A673 (cell line): ENCODE results near the gene BMP2K. TPM values are rescaled to one million over a fixed set of nuclear protein-coding genes. Genes with fewer than 3 reads are reported as not detected.

Experiments used
- BruUV-seq: library from RNA; stranded (reverse); fragments of 400-500 nt; replicated peaks from 2 replicates; lab custom pipeline; 2021; lab: Mats Ljungman, UMichigan
- CTCF ChIA-PET: fragments of 300-600 bp; sonication (Branson Sonifier 250); formaldehyde crosslinking; loops from one replicate; lab custom pipeline; 2022; ENCODE audit warnings: antibody characterized with exemption; lab: Charles Lee
- POLR2A ChIA-PET: fragments of 300-600 bp; sonication (Branson Sonifier 250); formaldehyde crosslinking; loops from one replicate; lab custom pipeline; 2022; ENCODE audit warnings: antibody characterized with exemption; ENCODE audit not compliant: low non-redundant PET; lab: Charles Lee
- DNase-seq: peaks from one replicate; pipeline ENCODE4 v3.0.0-alpha.2; 2015; ENCODE audit warnings: low spot score
- H3K27ac ChIP-seq: fragments of 200-600 bp; sonication (generic); 2 replicates; pipeline ENCODE4 v1.5.1; 2016; ENCODE audit warnings: mixed run types, low read depth, mild to moderate bottlenecking, mixed read lengths, antibody characterized with exemption, low read length; ENCODE audit not compliant: poor library complexity, severe bottlenecking
- H3K27me3 ChIP-seq: fragments of 200-600 bp; sonication (generic); replicated peaks from 2 replicates; pipeline ENCODE4 v1.6.1; 2017; ENCODE audit warnings: mixed run types, low read depth, mild to moderate bottlenecking, mixed read lengths, antibody characterized with exemption, low read length; ENCODE audit not compliant: insufficient read depth, poor library complexity
- H3K36me3 ChIP-seq: fragments of 200-600 bp; sonication (generic); 2 replicates; pipeline ENCODE4 v1.6.1; 2016; ENCODE audit warnings: mixed run types, mild to moderate bottlenecking, mixed read lengths, antibody characterized with exemption, low read length; ENCODE audit not compliant: insufficient read depth, poor library complexity, severe bottlenecking
- H3K4me1 ChIP-seq: fragments of 200-600 bp; sonication (generic); 2 replicates; pipeline ENCODE4 v1.6.1; 2017; ENCODE audit warnings: mixed run types, mild to moderate bottlenecking, mixed read lengths, antibody characterized with exemption, low read length; ENCODE audit not compliant: insufficient read depth, poor library complexity, severe bottlenecking
- H3K4me3 ChIP-seq: fragments of 200-600 bp; sonication (generic); 2 replicates; pipeline ENCODE4 v1.5.1; 2016; ENCODE audit warnings: low read depth, mixed run types, mild to moderate bottlenecking, mixed read lengths, low read length; ENCODE audit not compliant: poor library complexity, severe bottlenecking
- H3K9me3 ChIP-seq: fragments of 200-600 bp; sonication (generic); 2 replicates; pipeline ENCODE4 v1.6.1; 2016; ENCODE audit warnings: mixed run types, low read depth, mild to moderate bottlenecking, mixed read lengths, antibody characterized with exemption, low read length; ENCODE audit not compliant: poor library complexity, severe bottlenecking
- EZH2 ChIP-seq: fragments of 200-600 bp; sonication (generic); IDR thresholded peaks from 2 replicates; pipeline ENCODE4 v1.6.1; 2017; ENCODE audit warnings: borderline replicate concordance, low read depth, mild to moderate bottlenecking, mixed read lengths, antibody characterized with exemption, low read length; ENCODE audit not compliant: poor library complexity, severe bottlenecking
- intact Hi-C: fragments of 100-400 bp; cut with micrococcal nuclease; formaldehyde crosslinking; loops from one replicate; pipeline ENCODE4 v1.10.0; 2022; ENCODE audit not compliant: unreplicated experiment
- total RNA-seq: library from RNA; stranded (reverse); gene quantifications from 2 replicates; pipeline ENCODE4 v1.2.3, GENCODE V29; 2021
- TF ChIP-seq, protein P1 (sequence below): fragments of 300-800, 200-600 bp; sonication (generic); conservative IDR thresholded peaks from 2 replicates; pipeline ENCODE4 v1.5.1; 2017; ENCODE audit warnings: low read depth, mild to moderate bottlenecking, antibody characterized with exemption, low read length, moderate library complexity, mixed read lengths

BMP2K gene
- total RNA-seq, 1 experiment from 2014 or later, result 14.3 TPM

DNA sequence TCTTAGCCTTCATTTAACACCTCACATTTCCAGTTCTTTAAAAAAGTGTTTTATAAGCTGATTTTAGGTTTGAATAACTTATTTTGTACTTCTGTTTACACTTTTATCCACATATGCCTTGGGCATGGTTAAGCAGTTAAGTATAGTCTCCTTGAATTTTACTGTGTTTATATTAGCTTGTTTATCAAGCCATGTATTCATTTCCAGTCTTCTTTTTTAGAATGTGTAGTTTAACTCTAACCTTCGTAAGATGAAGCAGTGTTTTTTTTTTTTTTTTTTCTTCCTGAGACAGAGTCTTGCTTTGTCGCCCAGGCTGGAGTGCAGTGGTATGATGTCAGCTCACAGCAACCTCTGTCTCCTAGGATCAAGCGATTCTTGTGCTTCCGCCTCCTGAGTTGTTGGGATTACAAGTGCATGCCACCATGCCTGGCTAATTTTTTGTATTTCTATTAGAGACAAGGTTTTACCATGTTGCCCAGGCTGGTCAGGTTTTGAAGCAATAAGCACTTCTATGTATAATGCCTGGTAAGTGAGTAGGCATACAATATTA, 42.5 kb downstream of the BMP2K start:
- Histone ChIP-seq H3K4me3 (no peak overlapping the region), H3K36me3 (no peaks in the 10 kb centered on the region), H3K27me3 (no peaks in the 10 kb centered on the region), H3K9me3 (no peaks in the 10 kb centered on the region), H3K27ac (no peak overlapping the region), H3K4me1 (no peaks in the 10 kb centered on the region)
- no peak for DNase-seq
- no TSS peak for BruUV-seq
- TF ChIP-seq, protein P1, sequence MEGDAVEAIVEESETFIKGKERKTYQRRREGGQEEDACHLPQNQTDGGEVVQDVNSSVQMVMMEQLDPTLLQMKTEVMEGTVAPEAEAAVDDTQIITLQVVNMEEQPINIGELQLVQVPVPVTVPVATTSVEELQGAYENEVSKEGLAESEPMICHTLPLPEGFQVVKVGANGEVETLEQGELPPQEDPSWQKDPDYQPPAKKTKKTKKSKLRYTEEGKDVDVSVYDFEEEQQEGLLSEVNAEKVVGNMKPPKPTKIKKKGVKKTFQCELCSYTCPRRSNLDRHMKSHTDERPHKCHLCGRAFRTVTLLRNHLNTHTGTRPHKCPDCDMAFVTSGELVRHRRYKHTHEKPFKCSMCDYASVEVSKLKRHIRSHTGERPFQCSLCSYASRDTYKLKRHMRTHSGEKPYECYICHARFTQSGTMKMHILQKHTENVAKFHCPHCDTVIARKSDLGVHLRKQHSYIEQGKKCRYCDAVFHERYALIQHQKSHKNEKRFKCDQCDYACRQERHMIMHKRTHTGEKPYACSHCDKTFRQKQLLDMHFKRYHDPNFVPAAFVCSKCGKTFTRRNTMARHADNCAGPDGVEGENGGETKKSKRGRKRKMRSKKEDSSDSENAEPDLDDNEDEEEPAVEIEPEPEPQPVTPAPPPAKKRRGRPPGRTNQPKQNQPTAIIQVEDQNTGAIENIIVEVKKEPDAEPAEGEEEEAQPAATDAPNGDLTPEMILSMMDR, result no peak
- TF ChIP-seq EZH2, result no peak
- ChIA-PET POLR2A (no interaction called here), CTCF (no interaction called here)
- intact Hi-C loops, result no loop called here

DNA sequence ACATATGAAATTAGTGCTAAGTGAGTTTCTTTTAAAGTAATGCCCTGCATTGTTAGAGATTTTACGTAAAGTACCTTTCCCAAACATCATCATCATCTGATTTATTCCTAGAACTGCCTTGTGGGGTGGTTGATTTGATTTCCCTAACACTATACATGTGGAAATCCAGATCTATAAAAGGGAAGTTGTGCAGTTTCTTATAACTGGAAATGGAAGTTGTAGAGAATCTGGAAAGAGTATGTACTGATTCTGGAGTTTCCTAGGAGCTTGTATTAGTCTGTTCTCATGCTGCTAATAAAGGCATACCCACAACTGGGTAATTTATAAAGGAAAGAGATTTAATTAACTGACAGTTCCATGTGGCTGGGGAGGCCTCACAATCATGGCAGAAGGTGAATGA, 47.9 kb downstream of the BMP2K start:
- BruUV-seq, result no TSS peak
- ChIA-PET POLR2A (no interaction called here), CTCF (no interaction called here)
- Histone ChIP-seq H3K9me3 (no peaks in the 10 kb centered on the region), H3K36me3 (no peaks in the 10 kb centered on the region), H3K4me3 (no peak overlapping the region), H3K27ac (no peak overlapping the region), H3K4me1 (no peaks in the 10 kb centered on the region), H3K27me3 (no peaks in the 10 kb centered on the region)
- DNase-seq, result no peak
- TF ChIP-seq EZH2, result no peak
- TF ChIP-seq, protein P1, result no peak
- intact Hi-C loops, result no loop called here

DNA sequence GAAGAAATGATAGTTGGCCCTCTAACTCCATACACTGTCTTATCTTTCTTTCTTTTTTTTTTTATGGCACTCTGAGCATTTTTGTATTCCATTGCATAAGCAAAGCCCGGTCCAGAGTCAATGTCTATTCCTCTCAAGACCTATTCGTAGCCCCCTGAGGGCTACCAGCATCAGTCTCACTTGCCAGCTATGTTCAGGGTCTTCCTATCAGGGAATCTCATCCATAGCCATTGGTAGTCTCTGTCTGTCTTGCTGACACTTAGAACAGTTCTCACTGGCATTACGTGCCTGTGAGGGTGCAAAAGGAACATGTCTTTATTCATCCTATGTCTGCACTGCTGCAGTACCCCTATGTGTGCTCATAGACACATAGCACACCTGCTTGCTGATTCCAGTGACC, 51.0 kb downstream of the BMP2K start:
- ChIA-PET CTCF (no interaction called here), POLR2A (no interaction called here)
- no peaks in the 10 kb centered on the region for H3K4me1 ChIP-seq
- intact Hi-C loops, result no loop called here
- H3K27ac ChIP-seq, result no peak overlapping the region
- H3K4me3 ChIP-seq, result no peak overlapping the region
- H3K9me3 ChIP-seq, result no peaks in the 10 kb centered on the region
- DNase-seq, result no peak
- no peak for TF ChIP-seq EZH2
- TF ChIP-seq, protein P1, result no peak
- BruUV-seq, result no TSS peak
- H3K27me3 ChIP-seq, result no peaks in the 10 kb centered on the region
- no peaks in the 10 kb centered on the region for H3K36me3 ChIP-seq
